ENCODE measurements around the gene BMPER. TPM values are rescaled to one million over a fixed set of nuclear protein-coding genes. Genes with fewer than 3 reads are reported as not detected.

The BMPER gene
- polyA plus RNA-seq, 1 donor from 2014 or later = 2.1 TPM

GRCh38 chr7:34104115-34104514 is 198.8 kb downstream of the BMPER start:
- no peaks in the 10 kb centered on the region for H3F3A ChIP-seq (ENCODE audit: insufficient read depth, low read length, poor library complexity, severe bottlenecking)
- H3K9ac ChIP-seq (ENCODE audit: low read length) = no peak overlapping the region
- no peak overlapping the region for H3K4me2 ChIP-seq (ENCODE audit: low read length)
- H3K9me3 ChIP-seq (ENCODE audit: low read length) = no peaks in the 10 kb centered on the region
- no peak overlapping the region for H2AFZ ChIP-seq (ENCODE audit: low read depth, low read length)
- H3K79me2 ChIP-seq (replicated peaks; ENCODE audit: insufficient read depth, low read length) = no peaks in the 10 kb centered on the region
- H3K36me3 ChIP-seq (ENCODE audit: insufficient read depth, low read length) = no peaks in the 10 kb centered on the region
- H3K27ac ChIP-seq (ENCODE audit: low read length) = no peak overlapping the region
- no peaks in the 10 kb centered on the region for H3K9me2 ChIP-seq (ENCODE audit: insufficient read depth, low read length)
- H3K27me3 ChIP-seq (ENCODE audit: insufficient read depth, low read depth, low read length) = no peaks in the 10 kb centered on the region
- no peak overlapping the region for H3K4me3 ChIP-seq (ENCODE audit: low read length)
- H4K20me1 ChIP-seq (ENCODE audit: insufficient read depth) = no peaks in the 10 kb centered on the region
- TF ChIP-seq MXI1 (conservative IDR thresholded peaks at IDR 0.05; ENCODE audit: poor library complexity, severe bottlenecking) (no peak), CTCF (IDR thresholded peaks at IDR 0.05; ENCODE audit: poor library complexity, severe bottlenecking) (no peak), TAF1 (IDR thresholded peaks at IDR 0.05; ENCODE audit: low read depth) (no peak), EP300 (conservative IDR thresholded peaks at IDR 0.05; ENCODE audit: poor library complexity, severe bottlenecking) (no peak), EZH2 (IDR thresholded peaks at IDR 0.05; ENCODE audit: borderline replicate concordance, insufficient read depth, low read length, poor library complexity, severe bottlenecking) (no peak), RAD21 (conservative IDR thresholded peaks at IDR 0.05) (no peak), POLR2AphosphoS5 (IDR thresholded peaks at IDR 0.05) (no peak), SMC3 (conservative IDR thresholded peaks at IDR 0.05; ENCODE audit: poor library complexity) (no peak)
- TF ChIP-seq, protein P1, sequence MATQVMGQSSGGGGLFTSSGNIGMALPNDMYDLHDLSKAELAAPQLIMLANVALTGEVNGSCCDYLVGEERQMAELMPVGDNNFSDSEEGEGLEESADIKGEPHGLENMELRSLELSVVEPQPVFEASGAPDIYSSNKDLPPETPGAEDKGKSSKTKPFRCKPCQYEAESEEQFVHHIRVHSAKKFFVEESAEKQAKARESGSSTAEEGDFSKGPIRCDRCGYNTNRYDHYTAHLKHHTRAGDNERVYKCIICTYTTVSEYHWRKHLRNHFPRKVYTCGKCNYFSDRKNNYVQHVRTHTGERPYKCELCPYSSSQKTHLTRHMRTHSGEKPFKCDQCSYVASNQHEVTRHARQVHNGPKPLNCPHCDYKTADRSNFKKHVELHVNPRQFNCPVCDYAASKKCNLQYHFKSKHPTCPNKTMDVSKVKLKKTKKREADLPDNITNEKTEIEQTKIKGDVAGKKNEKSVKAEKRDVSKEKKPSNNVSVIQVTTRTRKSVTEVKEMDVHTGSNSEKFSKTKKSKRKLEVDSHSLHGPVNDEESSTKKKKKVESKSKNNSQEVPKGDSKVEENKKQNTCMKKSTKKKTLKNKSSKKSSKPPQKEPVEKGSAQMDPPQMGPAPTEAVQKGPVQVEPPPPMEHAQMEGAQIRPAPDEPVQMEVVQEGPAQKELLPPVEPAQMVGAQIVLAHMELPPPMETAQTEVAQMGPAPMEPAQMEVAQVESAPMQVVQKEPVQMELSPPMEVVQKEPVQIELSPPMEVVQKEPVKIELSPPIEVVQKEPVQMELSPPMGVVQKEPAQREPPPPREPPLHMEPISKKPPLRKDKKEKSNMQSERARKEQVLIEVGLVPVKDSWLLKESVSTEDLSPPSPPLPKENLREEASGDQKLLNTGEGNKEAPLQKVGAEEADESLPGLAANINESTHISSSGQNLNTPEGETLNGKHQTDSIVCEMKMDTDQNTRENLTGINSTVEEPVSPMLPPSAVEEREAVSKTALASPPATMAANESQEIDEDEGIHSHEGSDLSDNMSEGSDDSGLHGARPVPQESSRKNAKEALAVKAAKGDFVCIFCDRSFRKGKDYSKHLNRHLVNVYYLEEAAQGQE (IDR thresholded peaks at IDR 0.05; ENCODE audit: borderline replicate concordance) = no peak

DNA sequence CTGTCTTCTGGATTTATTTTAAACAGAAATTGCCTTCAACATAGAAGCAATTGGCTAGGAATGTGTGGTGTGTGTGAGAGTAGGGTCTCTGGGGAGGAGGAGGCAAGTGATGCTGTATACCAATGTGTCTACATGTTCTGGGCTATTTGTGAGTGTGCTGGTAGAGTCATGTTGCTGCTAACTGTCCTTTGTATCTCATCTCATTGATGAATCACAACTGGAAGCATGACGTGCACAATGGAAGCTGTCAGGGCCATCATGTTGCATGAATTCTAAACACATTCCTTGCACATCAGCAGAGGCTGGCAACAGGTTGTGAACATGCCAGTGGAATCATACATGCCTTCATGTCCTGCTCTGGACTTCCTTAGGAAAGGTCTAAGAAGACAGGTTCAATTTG is 199.7 kb downstream of the BMPER start:
- Histone ChIP-seq H3K4me3 (ENCODE audit: low read length) (no peak overlapping the region), H2AFZ (ENCODE audit: low read depth, low read length) (no peak overlapping the region), H3K79me2 (replicated peaks; ENCODE audit: insufficient read depth, low read length) (no peaks in the 10 kb centered on the region), H3F3A (ENCODE audit: insufficient read depth, low read length, poor library complexity, severe bottlenecking) (no peaks in the 10 kb centered on the region), H3K9me3 (ENCODE audit: low read length) (no peaks in the 10 kb centered on the region), H3K36me3 (ENCODE audit: insufficient read depth, low read length) (no peaks in the 10 kb centered on the region), H4K20me1 (ENCODE audit: insufficient read depth) (no peaks in the 10 kb centered on the region), H3K27me3 (ENCODE audit: insufficient read depth, low read depth, low read length) (no peaks in the 10 kb centered on the region), H3K9ac (ENCODE audit: low read length) (no peak overlapping the region), H3K9me2 (ENCODE audit: insufficient read depth, low read length) (no peaks in the 10 kb centered on the region), H3K27ac (ENCODE audit: low read length) (no peak overlapping the region), H3K4me2 (ENCODE audit: low read length) (no peak overlapping the region)
- TF ChIP-seq MXI1 (conservative IDR thresholded peaks at IDR 0.05; ENCODE audit: poor library complexity, severe bottlenecking) = no peak
- TF ChIP-seq POLR2AphosphoS5 (IDR thresholded peaks at IDR 0.05) = peak; percentile 64
- TF ChIP-seq EP300 (conservative IDR thresholded peaks at IDR 0.05; ENCODE audit: poor library complexity, severe bottlenecking) = peak; percentile 85

GRCh38 chr7:34107276-34107675 is 201.9 kb downstream of the BMPER start:
- Histone ChIP-seq H2AFZ (ENCODE audit: low read depth, low read length) (no peak overlapping the region), H3K4me3 (ENCODE audit: low read length) (no peak overlapping the region), H3K4me2 (ENCODE audit: low read length) (no peak overlapping the region), H4K20me1 (ENCODE audit: insufficient read depth) (no peaks in the 10 kb centered on the region), H3K9ac (ENCODE audit: low read length) (no peak overlapping the region), H3K79me2 (replicated peaks; ENCODE audit: insufficient read depth, low read length) (no peaks in the 10 kb centered on the region), H3K27ac (ENCODE audit: low read length) (no peak overlapping the region), H3K36me3 (ENCODE audit: insufficient read depth, low read length) (no peaks in the 10 kb centered on the region), H3K9me3 (ENCODE audit: low read length) (no peaks in the 10 kb centered on the region), H3K27me3 (ENCODE audit: insufficient read depth, low read depth, low read length) (no peaks in the 10 kb centered on the region), H3F3A (ENCODE audit: insufficient read depth, low read length, poor library complexity, severe bottlenecking) (no peaks in the 10 kb centered on the region), H3K9me2 (ENCODE audit: insufficient read depth, low read length) (no peaks in the 10 kb centered on the region)
- TF ChIP-seq POLR2AphosphoS5 (IDR thresholded peaks at IDR 0.05) (no peak), EZH2 (IDR thresholded peaks at IDR 0.05; ENCODE audit: borderline replicate concordance, insufficient read depth, low read length, poor library complexity, severe bottlenecking) (no peak), SMC3 (conservative IDR thresholded peaks at IDR 0.05; ENCODE audit: poor library complexity) (no peak), MXI1 (conservative IDR thresholded peaks at IDR 0.05; ENCODE audit: poor library complexity, severe bottlenecking) (no peak), EP300 (conservative IDR thresholded peaks at IDR 0.05; ENCODE audit: poor library complexity, severe bottlenecking) (no peak), TAF1 (IDR thresholded peaks at IDR 0.05; ENCODE audit: low read depth) (no peak), CTCF (IDR thresholded peaks at IDR 0.05; ENCODE audit: poor library complexity, severe bottlenecking) (no peak), RAD21 (conservative IDR thresholded peaks at IDR 0.05) (no peak)
- TF ChIP-seq, protein P1 (IDR thresholded peaks at IDR 0.05; ENCODE audit: borderline replicate concordance) = no peak

Measured in neural cell (in vitro differentiated cells).